ENCODE results near the gene AGRN. TPM values are rescaled to one million over a fixed set of nuclear protein-coding genes. Genes with fewer than 3 reads are reported as not detected.

Gene AGRN
- total RNA-seq, 1 donor = 7.9 TPM

DNA sequence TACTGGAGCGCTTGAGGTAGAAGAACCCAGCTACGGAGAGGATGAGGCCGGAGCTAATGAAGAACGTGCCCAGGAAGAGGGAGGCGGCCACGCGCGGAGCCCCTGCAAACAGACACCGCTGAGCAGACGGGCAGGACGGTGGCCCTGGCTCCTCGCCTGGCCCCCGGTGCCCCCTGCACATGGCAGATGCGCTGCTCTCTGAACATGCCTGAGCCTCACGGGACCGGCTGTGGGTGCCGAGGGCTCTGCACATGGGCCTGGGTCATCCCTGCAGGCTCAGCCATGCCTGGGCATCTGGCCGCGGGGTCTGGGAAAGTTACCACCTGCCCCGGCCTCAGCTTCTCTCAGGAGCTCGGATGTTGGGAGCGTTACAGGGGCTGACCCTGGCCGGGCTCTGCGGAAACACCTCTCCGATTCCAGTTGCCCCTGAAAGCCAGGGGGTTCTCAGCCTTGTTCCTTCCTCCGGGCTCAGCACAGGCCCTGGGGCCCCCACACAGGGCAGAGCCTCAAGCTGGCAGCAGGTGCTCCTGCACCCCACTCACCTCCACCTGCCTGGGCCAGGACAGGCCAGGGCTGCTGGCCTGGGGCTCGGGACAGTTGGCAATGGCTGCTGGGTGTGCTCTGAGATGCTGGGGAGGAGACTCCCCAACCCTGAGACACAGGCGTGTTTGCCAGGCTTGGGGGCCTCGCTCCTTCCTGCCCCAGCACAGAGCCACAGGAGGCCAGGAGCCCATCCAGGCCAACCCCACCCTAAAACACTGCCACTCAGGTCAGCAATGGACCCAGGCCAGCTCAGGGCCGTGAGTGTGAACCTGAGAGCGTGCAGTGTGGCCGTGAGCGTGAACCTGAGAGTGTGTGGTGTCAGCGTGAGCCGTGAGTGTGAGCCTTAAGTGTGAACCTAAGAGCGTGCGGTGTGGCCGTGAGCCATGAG, 66.3 kb downstream of the AGRN start:
- no peak overlapping the region for H3K4me3 ChIP-seq (ENCODE audit: low read depth, low read length)
- TF ChIP-seq, protein P1, sequence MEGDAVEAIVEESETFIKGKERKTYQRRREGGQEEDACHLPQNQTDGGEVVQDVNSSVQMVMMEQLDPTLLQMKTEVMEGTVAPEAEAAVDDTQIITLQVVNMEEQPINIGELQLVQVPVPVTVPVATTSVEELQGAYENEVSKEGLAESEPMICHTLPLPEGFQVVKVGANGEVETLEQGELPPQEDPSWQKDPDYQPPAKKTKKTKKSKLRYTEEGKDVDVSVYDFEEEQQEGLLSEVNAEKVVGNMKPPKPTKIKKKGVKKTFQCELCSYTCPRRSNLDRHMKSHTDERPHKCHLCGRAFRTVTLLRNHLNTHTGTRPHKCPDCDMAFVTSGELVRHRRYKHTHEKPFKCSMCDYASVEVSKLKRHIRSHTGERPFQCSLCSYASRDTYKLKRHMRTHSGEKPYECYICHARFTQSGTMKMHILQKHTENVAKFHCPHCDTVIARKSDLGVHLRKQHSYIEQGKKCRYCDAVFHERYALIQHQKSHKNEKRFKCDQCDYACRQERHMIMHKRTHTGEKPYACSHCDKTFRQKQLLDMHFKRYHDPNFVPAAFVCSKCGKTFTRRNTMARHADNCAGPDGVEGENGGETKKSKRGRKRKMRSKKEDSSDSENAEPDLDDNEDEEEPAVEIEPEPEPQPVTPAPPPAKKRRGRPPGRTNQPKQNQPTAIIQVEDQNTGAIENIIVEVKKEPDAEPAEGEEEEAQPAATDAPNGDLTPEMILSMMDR (IDR thresholded peaks at IDR 0.05; ENCODE audit: insufficient read depth, low read length) = no peak
- DNase-seq (ENCODE audit: low read depth) = no peak

DNA sequence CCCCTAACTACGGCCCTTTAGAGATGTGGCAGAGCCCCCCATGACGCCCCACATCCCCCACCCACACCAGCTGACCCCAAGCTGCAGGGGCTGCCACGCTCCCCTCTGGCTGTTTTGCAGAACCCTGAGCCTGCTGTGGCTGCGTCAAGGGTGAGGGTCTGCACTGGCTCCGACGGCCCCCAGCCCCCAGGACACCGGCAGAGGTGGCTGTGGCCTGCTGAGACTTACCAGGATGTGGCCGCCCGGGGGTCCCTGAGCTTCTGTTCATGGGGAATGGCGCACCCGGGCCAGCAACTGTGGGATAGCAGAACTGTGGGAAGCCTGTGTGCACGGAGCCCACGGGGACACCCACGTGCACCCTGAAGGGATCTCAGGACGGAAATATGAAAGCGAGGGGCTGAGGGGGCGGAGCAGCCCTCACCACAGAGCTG, 67.0 kb downstream of the AGRN start:
- no peak overlapping the region for H3K4me3 ChIP-seq (ENCODE audit: low read depth, low read length)
- DNase-seq (ENCODE audit: low read depth) = no peak
- TF ChIP-seq, protein P1 (IDR thresholded peaks at IDR 0.05; ENCODE audit: insufficient read depth, low read length) = no peak

DNA sequence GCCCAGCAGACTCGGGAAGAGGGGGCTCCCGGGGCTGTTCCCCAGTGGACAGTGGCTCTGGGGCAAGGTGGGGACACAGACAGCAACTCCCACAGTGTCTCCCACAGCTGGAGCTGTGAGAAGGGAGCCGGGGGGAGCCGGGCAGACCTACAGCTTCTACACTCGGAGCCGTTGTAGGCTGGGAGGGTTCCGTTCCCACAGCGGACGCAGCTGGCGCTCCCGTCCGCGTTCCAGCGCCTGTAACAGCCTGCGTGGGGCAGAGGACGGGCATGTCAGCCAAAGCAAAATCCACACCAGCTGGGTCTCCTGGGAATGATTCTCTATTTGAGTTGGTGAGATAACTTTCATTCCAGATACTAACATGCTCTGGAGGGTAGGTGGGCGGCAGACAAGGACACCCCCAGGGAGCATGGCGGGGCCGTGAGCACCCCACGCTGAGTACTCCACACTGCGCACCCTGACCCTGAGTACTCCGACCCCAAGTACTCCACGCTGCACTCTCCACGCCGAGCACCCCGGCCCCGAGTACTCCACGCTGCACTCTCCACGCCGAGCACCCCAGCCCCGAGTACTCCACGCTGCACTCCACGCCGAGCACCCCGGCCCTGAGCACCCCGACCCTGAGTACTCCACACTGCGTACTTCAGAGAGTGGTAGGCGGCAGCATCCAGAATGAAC, 67.6 kb downstream of the AGRN start:
- TF ChIP-seq, protein P1 (IDR thresholded peaks at IDR 0.05; ENCODE audit: insufficient read depth, low read length) = no peak
- H3K4me3 ChIP-seq (ENCODE audit: low read depth, low read length) = no peak overlapping the region

DNA sequence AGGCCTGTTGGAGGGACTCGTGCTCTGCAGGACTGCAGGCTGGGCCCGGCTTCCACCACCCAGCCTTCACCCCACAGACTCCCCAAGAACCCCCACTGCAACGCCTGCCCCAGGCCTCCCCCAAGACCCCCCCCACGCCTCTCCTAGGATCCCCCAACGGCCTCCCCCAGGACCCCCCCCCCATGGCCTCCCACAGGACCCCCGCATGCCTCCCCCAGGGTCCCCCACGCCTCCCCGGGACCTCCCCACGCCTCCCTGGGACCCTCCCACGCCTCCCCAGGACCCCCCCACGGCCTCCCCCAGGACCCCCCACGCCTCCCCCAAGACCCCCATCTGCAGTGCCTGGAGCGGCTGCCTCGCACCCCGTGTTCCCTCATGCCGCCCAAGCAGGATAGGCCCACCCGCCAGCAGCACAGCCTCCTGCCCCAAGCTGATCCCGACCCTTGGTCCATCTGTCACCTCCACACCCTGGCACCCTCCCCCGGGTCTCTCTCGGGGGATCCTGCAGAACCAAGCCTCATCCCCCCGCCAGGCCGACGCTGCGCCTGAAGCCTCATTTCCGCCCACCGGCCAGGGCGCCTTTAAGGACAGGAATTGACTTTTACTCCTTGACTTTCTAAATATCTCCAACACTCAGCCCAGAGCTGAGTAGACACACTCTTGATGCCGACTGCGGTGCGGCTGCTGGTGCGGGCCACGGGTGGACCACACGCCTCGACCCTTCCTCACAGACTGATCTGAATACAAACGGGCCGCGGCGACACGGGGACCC, 68.3 kb downstream of the AGRN start:
- TF ChIP-seq, protein P1 (IDR thresholded peaks at IDR 0.05; ENCODE audit: insufficient read depth, low read length) = no peak

More for the DNA sequence above, 67.6 kb downstream of the AGRN start:
- no peak for DNase-seq (ENCODE audit: low read depth)

DNA sequence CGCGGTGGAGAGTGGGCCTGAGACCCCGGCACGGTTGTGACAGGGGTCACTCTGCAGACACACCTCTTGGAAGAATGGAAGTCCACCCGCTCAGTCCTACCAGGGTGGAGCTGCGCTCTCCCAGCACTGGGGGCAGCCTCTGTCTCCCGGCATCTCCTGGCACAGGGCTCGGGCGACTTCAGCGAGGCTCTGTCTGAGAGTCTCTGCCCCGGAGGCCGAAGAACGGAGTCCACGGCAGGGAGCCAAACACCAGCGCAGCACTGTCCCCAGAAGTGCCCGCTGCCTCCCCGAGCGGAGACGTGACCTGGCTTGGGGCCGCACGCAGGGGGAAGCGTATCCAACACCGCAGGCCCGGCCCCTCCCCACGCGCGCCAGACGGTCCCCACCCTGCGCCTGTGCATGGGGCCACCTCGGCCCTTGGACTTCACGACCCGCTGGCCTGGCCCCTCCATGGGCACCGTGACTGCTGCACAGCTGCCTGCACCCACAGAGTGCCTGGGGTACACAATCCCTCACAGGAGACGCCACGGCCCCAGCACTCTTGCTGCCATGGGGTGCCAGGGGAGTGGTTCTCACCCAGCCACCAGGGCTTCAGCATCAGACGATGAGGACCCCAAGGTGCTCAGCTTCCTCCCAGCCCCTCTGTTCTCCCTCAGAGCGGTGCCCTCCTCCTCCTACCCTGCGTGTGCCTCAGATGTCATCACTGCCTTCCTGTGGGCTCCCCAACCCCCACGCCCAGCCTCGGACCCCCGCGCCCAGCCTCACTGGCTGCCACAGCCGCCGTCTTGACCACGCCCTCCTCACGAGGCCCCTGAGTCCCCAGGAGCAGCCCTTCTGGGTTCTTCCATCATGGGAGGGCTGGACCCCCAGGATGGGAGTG, 69.1 kb downstream of the AGRN start:
- TF ChIP-seq, protein P1 (IDR thresholded peaks at IDR 0.05; ENCODE audit: insufficient read depth, low read length) = no peak
- no peak for DNase-seq (ENCODE audit: low read depth)
- no peak overlapping the region for H3K4me3 ChIP-seq (ENCODE audit: low read depth, low read length)

More for the DNA sequence above, 68.3 kb downstream of the AGRN start:
- DNase-seq (ENCODE audit: low read depth) = no peak
- H3K4me3 ChIP-seq (ENCODE audit: low read depth, low read length) = no peak overlapping the region

Data from fibroblast of the aortic adventitia (primary cell).